COLO668 (cell line): Measurements from ENCODE around the gene USH2A.

ENCODE experiments used
- DNase-seq: peaks from one replicate; lab custom pipeline; 2025; ENCODE audit not compliant: unreplicated experiment; lab: John Stamatoyannopoulos, UW

Gene USH2A

DNA sequence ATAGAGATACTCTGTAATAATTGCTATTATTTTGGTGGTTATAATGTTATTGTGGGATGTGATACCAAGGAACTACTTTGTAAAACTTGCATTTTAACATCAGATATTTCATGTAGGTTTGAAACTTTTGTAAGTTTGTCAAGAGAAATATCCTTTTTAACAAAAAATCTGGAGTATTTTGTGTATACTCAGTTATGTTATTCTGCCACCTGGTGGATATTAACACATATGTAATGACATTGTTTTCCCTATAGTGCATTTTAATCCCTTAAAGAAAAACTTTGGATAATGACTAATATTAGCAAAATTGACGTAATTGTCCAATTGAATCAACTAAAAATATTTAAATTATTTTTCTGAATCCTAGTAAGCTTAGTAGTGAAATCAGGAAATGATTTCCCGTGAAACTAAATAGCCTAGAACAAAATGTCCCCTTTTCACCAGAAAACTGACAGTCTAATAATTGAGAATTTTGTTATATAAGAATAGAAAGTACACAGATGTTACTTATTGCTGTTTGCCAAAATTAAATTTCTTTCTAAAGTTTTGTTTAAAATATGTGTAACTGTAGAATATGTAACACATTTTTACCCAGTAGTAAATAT lies 816.6 kb downstream of the USH2A start:
- no peak for DNase-seq

DNA sequence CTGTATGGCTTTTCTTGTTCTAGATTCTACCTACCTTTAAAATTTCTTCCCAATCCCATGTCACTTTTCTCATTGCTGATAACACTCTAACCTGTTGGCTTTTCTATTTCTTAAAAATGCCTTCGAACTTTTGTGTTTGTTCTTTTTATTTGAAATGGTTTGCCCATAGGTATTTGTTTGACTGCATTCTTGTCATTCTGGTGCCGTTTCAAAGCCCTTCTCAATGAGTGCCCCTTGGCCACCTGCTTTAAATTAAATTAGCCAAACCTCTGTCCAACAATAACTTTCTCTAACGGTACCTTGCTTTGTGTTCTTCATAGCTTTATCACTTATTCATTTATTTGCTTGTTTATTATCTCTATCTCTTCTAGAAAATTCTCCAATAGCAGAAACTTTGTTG lies 817.2 kb downstream of the USH2A start:
- DNase-seq: no peak

DNA sequence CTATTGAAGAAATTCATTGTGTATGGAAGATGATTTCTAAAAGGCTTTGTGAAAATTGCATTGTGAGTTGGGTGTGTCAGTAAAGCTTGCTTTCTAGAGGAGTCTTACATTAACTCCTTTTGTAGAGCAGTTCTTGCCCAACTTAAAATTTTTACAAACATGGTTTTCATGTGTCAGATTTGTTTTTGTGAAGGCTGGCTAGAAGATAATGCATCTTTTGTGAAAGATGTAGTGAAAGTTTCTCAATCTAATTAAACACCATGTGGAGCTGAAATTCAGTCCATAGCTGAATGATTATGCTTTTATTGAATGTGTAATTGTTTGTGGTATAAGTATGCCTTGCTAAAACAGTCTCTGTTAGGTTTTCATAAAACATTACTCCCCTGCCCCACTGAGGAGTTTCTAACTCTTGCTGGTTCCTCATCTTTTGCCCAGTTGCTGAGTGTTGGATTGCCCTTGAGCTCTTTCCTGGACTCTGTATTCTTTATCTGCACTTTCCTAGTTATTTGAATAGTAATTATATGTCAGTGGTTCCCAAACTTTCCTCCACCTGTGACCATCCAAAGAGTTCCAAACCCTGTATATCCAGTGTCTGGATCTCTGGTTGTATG lies 818.1 kb downstream of the USH2A start:
- DNase-seq: no peak

DNA sequence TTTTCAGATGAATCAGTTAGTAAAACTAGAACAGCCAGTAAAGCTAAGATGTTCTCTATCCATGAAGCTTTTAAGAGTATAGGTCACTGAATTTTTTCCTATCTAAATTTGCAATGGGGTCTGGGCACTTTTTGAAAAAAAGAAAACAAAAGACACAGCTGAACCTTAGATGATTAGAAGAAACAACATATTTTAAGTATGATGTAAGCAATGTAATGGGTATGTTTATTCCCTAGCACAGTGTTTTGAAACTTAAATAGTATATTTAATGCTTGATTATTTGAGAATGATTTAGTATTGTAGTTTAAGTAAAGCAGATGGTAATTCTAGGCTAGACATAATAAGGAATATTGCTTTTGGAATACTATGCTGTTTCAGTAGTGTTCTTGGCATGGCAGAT lies 819.9 kb downstream of the USH2A start:
- DNase-seq: no peak

DNA sequence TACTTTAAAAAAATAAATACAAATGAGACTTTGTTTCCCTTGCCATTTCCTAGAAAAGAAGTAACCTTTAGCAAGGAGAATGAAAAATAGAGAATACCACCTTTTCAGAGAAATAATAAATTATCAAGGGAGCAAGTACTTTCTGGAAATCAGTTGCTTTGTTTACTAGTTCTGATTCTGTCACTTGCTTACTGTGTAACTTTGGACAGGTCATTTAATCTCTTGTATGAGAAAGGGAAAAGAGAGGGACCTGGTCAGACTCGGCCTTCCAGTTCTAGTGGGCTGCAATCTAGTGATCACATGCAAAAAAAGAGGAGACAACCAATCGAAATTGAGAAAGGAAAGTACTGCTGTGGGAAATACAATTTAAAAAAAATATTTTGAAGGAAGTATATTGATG lies 822.0 kb downstream of the USH2A start:
- no peak for DNase-seq

DNA sequence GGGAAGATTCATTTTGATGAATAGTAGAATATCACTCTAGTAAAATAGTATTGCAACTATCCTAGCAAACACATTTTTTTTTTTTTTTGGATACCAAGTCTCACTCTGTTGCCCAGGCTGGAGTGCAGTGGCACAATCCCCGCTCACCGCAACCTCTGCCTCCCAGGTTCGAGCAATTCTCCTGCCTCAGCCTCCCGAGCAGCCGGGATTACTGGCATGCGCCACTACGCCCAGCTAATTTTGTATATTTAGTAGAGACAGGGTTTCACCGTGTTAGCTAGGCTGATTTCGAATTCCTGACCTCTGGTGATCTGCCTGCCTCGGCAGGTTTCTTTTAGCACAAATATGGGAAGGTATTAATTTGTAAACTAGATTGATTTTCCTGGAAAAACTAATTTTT lies 822.4 kb downstream of the USH2A start:
- no peak for DNase-seq

DNA sequence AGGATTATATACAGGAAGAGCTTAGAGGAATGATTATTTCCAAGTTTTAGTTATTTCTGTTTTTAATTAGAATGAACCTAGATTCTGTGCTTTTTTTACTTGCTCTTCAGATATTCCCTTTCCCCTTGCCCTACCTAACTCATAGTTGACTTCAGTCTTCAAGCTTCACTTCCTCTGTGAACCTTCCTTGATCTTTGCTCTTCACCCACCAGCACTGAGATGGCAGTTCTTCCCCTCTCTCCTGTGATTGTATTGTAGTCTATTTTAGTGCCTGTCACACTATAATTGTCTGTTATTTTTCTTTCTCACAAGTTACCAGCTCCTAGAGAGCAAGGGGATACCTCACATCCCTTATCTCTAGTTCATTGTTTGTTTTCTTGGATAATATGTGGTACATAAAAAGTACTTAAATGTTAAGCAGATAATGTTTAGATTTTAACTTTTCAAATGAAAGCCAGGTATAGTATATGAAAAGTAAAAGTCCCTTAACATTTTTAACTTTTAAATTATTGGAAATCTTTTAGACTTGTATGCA lies 822.9 kb downstream of the USH2A start:
- no peak for DNase-seq

DNA sequence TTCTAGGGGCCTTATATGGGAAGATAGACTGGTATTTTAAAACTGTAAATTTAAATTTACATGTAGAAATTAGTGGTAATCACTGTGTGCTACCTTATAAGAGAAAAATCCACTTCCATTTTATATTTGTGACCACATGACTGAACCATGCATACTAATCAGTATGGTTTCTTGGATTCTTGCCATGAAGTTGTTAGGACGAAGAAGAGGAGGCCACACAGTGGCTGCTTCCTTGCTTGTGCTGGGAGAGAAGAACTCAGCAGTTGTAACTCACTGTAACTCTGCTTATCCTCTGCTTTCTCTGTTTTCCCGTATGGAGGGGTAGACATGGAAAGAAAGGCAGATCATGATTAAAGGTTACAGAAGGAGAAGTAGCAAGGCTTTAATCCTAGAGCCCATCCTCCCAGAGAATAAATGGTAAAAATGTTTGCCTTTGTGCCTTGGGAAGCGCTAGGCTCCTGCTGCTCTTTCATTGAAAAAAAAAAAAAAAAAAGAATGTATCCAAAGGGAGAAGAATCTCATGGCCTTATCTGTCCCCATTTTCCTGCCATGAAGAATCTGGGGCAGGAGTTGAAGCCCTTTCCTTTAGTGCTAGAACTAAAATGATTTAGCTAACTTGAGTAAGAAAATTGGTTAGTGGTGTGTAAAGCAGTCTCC lies 823.7 kb downstream of the USH2A start:
- DNase-seq: no peak

DNA sequence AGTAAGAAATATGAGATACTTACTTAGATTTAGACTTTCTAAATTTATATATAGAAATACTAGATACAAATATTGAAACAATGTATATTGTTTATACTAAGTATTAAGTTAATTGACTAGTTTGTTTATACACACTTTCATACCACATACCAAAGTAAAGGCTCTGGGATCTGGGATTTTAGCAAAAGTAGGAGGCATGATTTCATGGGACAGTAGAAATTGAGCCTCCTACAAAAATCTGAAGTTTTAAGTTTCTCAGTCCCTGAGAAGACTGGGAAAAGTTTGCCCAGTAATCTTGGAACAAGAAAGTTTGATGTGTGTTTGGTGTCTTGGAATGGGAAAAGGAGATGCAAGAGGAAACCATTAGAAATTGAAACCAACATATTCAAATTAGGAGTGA lies 825.3 kb downstream of the USH2A start:
- no peak for DNase-seq

DNA sequence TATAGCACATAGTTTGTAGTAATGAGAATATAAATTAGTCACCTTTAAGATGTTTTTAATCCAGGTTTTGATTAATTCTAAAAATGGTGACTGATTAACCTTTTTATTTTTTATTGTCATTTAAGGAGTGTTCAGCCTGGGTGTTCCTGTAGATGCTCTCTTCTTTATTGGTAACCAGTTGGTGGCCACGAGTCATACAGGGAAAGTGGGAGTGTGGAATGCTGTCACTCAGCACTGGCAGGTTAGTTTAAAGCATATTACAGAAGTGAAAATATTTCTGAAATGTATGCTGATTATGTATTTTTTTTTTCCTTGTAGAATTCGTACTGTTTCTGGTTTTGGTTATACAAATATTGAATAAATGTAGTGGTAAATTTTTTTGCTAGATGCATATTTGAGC lies 828.0 kb downstream of the USH2A start:
- DNase-seq: no peak

DNA sequence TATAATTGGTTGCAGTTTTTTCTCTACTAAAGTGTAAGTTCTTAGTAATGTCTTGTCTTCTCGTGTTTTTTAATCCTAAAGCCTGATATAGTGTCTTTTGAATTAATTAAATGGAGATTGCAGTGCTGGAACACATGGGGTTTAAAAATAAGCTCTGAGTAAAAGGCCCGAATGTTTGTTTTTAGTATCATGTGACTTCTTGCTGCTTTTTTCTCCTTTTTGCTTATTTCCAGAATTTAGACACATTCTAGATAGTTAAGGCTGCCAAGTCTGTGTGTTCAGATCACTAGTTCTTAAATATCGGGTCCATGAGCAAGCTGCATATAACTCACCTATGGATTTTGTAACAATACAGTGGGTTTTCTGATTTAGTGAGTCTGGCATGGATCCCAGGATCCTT lies 828.6 kb downstream of the USH2A start:
- no peak for DNase-seq

DNA sequence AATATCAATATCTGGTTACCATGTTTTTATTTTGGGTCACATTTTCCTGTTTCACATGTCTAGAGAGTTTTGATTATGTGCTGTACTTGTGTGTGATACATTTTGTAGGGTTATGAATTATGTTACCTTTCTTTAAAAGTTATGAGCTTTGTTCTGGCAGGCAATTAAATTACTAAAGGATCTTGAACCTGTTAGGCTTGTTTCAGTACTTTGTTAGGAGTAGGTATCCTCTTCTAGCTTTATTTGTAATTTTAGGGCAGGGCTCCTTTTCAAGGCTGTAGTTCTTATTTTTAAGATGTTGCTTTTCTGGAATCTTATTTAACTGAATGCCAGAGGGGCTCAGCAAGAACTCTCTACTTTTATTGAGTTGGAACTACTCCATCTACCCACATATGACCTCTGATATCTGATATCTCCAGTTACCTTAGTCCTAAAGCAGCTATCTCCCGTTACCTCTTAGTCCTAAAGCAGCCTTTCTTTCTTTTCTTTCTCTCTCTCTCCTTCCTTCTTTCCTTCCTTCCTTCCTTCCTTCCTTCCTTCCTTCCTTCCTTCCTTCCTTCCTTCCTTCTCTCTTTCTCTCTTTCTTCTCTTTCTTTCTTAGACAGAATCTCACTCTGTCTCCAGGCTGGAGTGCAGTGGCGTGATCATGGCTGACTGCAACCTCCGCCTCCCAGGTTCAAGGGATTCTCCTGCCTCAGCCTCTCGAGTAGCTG lies 832.3 kb downstream of the USH2A start:
- no peak for DNase-seq

DNA sequence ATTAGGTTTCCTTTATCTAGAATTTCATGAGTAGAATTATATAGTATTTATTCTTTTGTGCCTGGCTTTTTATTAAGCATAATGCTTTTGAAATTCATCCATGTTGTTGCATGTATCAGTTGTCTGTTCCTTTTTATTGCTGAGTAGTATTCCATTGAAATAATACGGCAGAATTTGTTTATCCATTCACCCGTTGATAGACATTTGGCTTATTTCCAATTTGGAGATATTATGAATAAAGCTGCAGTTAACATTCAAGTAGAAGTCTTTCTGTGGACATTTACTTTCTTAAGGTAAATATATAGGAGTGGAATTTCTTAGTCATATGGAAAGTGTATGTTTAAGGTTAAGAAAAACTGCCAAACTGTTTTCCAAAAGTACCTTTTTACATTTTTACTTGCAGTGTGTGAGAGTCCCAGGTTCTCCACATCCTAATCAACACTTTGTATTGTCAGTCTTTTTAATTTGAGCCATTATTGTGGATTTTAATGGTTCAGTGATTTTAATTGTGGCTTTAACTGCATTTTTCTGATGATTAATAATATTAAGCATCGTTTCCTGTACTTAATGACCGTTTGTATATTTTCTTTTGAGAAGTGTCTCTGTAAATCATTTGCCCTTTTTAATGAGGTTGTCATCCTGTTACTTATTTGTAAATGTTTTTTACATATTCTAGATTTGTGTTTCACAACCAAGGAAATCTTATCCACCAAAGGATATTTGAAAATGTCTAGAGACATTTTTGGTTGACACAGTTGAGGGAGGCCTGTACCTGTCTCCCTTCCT lies 833.4 kb downstream of the USH2A start:
- DNase-seq: no peak

DNA sequence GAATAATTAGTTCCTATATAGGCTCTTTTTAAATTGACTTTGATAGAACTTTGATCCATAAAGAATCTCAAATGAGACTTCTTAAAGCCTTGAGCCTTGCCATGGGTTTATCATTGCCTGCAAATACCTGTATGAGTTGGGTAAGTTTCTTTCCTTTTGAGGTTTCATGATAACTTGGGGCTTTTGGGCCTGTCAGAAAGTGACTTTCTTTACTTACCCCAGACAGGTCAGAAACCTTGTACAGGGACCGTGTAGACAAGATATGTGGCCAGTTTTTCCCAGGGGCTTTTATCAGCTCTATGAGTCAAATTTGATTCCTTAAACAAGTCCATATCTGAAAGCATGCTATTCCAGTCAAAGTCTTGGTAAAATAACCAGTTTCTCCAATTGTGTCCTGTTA lies 838.9 kb downstream of the USH2A start:
- DNase-seq: no peak

DNA sequence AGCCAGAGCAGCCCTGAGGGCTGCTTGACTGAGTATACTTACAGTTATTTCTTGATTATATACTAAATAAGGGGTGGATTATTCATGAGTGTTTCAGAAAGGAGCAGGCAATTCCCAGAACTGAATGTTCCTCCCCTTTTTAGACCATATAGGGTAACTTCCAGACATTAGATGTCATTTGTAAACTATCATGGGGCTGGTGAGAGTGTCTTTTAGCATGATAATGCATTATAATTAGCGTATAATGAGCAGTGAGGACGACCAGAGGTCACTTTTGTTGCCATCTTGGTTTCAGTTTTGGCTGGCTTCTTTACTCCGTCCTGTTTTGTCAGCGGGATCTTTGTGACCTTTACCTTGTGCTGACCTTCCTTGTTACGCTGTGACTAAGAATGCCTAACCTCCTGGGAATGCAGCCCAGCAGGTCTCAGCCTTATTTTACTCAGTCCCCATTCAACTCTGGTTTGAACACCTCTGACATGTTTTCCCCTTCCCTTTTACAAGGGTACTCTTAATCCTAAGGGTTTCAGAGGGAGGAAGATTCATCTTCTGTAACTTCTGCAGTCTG lies 840.0 kb downstream of the USH2A start:
- no peak for DNase-seq

DNA sequence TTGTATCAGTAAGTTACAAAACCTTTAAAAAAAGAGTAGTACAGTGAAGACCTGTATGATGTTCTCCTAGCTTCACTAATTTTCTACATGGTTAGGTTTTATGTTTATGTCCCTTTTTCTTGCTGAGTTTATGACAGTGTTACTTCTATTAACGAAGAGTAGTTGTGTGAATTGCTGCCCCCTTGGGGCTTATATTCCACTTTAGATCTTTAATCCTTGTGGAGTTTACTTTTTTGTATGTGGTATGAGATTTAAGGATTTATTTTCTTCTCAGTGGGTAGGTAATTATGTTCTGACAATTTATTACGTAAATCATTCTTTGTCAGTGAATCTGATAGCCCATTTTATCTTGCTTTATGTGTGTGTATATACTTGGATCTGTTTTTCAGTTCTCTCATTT lies 841.4 kb downstream of the USH2A start:
- DNase-seq: no peak
